ENCODE measurements around the gene COPG1. TPM values are rescaled to one million over a fixed set of nuclear protein-coding genes. Genes with fewer than 3 reads are reported as not detected.

Gene COPG1
- total and polyA plus RNA-seq, 2 donors (not counting 1 experiment from before 2014, with no cell fraction given), result 48.9 to 85.9 TPM

DNA sequence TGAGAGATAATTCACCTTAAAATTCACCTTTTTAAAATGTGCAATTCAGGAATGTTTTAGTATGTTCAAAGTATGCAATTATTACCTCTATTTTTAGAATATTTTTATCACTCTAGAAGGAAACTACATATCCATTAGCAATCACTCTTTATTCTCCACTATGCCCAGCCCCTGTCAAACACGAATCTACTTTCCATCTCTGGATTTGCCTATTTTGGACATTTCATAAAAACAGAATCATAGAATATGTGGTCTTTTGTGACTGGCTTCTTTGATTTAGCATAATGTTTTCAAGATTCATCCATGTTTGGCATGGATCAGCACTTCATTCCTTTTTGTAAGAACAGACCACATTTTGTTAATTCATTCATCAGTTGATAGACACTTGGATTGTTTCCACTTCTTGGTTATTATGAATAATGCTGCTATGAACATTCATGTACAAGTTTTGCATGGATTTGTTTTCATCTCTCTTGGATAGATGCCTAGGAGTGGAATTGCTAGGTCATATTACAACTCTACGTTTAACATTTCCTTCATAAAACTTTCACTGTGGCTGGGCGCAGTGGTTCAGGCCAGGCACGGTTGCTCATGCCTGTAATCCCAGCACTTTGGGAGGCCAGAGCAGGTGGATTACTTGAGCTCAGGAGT is 42.0 kb downstream of the COPG1 start:
- no peak overlapping the region for H3K27ac ChIP-seq (ENCODE audit: low read length in 2 of 2)
- POLR2A ChIA-PET, result no interaction called here
- H3K4me3 Mint-ChIP-seq, result no peak overlapping the region
- peaks cover 0 to 2% (median 0%) of the 10 kb centered on the region in 4 experiments for H3K27me3 ChIP-seq (replicated peaks in 1 of 4; ENCODE audit: control extremely low read depth in 1 of 4, control insufficient read depth in 3 of 4, insufficient read depth in 4 of 4, low read length in 3 of 4)
- WGBS (ENCODE audit: insufficient coverage), result 94% methylated on average over 2 of the region's 4 CpGs
- CTCF ChIA-PET, result no interaction called here
- peaks cover 46% of the 10 kb centered on the region for H4K20me1 ChIP-seq (ENCODE audit: control insufficient read depth, insufficient read depth, low read length, poor library complexity, severe bottlenecking)
- no peak overlapping the region for H3K4me2 ChIP-seq (replicated peaks; ENCODE audit: low read depth, low read length, poor library complexity, severe bottlenecking)
- H3K79me2 ChIP-seq (ENCODE audit: control insufficient read depth, insufficient read depth, low read length), result peaks cover 61% of the 10 kb centered on the region
- peaks cover 6% of the 10 kb centered on the region for H3K27me3 Mint-ChIP-seq
- H3K9ac ChIP-seq (ENCODE audit: low read length), result no peak overlapping the region
- no peaks in the 10 kb centered on the region for H3K9me3 Mint-ChIP-seq (ENCODE audit: insufficient read depth)
- peaks cover 10 to 42% of the 10 kb centered on the region in 2 experiments for H3K36me3 ChIP-seq (replicated peaks in 1 of 2; ENCODE audit: control extremely low read depth in 1 of 2, control insufficient read depth in 1 of 2, extremely low read depth in 1 of 2, insufficient read depth in 2 of 2, low read length in 1 of 2)
- DNase-seq (no peak), ATAC-seq (ENCODE audit: low read depth) (no peak)
- TF ChIP-seq CTCF (IDR thresholded peaks at IDR 0.05), result no peak
- no peak for TF ChIP-seq EZH2 (IDR thresholded peaks at IDR 0.05; ENCODE audit: borderline replicate concordance, insufficient read depth, low read depth, low read length, poor library complexity, severe bottlenecking)
- H3K4me1 Mint-ChIP-seq, result no peaks in the 10 kb centered on the region
- H2AFZ ChIP-seq (ENCODE audit: insufficient read depth, low read depth, low read length, poor library complexity, severe bottlenecking), result no peak overlapping the region
- intact Hi-C loops (cut with micrococcal nuclease), result no loop called here
- H3K4me1 ChIP-seq (ENCODE audit: control insufficient read depth in 2 of 2, insufficient read depth in 2 of 2, low read length in 2 of 2), result no peaks in the 10 kb centered on the region
- H3K9me3 ChIP-seq (ENCODE audit: control extremely low read depth in 1 of 3, control insufficient read depth in 2 of 3, insufficient read depth in 1 of 3, low read length in 2 of 3), result no peaks in the 10 kb centered on the region
- H3K4me3 ChIP-seq (ENCODE audit: control extremely low read depth in 1 of 5, extremely low read depth in 1 of 5, insufficient read depth in 1 of 5, low read depth in 2 of 5, low read length in 4 of 5), result no peak overlapping the region
- H3K27ac Mint-ChIP-seq, result no peak overlapping the region

GRCh38 chr3:129295286-129295685 is 45.9 kb downstream of the COPG1 start:
- Mint-ChIP-seq H3K9me3 (ENCODE audit: insufficient read depth) (no peaks in the 10 kb centered on the region), H3K27me3 (no peaks in the 10 kb centered on the region), H3K27ac (no peak overlapping the region), H3K4me3 (no peak overlapping the region), H3K4me1 (no peaks in the 10 kb centered on the region)
- H3K4me3 ChIP-seq (ENCODE audit: control extremely low read depth in 1 of 5, extremely low read depth in 1 of 5, insufficient read depth in 1 of 5, low read depth in 2 of 5, low read length in 4 of 5), result no peak overlapping the region
- DNase-seq (no peak), ATAC-seq (ENCODE audit: low read depth) (no peak)
- CTCF ChIA-PET, result interaction anchor here (0.7 kb wide), 1 partner anchor 19 kb away, joined by 6 read pairs; no protein-coding TSS in a partner anchor
- H3K27ac ChIP-seq (ENCODE audit: low read length in 2 of 2), result no peak overlapping the region
- POLR2A ChIA-PET, result interaction anchor here (0.7 kb wide), 1 partner anchor 13 kb away, joined by 4 read pairs; no protein-coding TSS in a partner anchor
- peaks cover 0 to 2% (median 0%) of the 10 kb centered on the region in 4 experiments for H3K27me3 ChIP-seq (replicated peaks in 1 of 4; ENCODE audit: control extremely low read depth in 1 of 4, control insufficient read depth in 3 of 4, insufficient read depth in 4 of 4, low read length in 3 of 4)
- H3K4me2 ChIP-seq (replicated peaks; ENCODE audit: low read depth, low read length, poor library complexity, severe bottlenecking), result no peak overlapping the region
- peaks cover 27% of the 10 kb centered on the region for H3K79me2 ChIP-seq (ENCODE audit: control insufficient read depth, insufficient read depth, low read length)
- intact Hi-C loops (cut with micrococcal nuclease), result no loop called here
- WGBS (ENCODE audit: insufficient coverage), result 100% methylated on average over 2 of the region's 5 CpGs
- H3K4me1 ChIP-seq (ENCODE audit: control insufficient read depth in 2 of 2, insufficient read depth in 2 of 2, low read length in 2 of 2), result no peaks in the 10 kb centered on the region
- no peak for TF ChIP-seq CTCF (IDR thresholded peaks at IDR 0.05)
- TF ChIP-seq EZH2 (IDR thresholded peaks at IDR 0.05; ENCODE audit: borderline replicate concordance, insufficient read depth, low read depth, low read length, poor library complexity, severe bottlenecking), result no peak
- H3K9ac ChIP-seq (ENCODE audit: low read length), result no peak overlapping the region
- H4K20me1 ChIP-seq (ENCODE audit: control insufficient read depth, insufficient read depth, low read length, poor library complexity, severe bottlenecking), result peaks cover 37% of the 10 kb centered on the region
- H3K9me3 ChIP-seq (ENCODE audit: control extremely low read depth in 1 of 3, control insufficient read depth in 2 of 3, insufficient read depth in 1 of 3, low read length in 2 of 3), result no peaks in the 10 kb centered on the region
- H3K36me3 ChIP-seq (replicated peaks in 1 of 2; ENCODE audit: control extremely low read depth in 1 of 2, control insufficient read depth in 1 of 2, extremely low read depth in 1 of 2, insufficient read depth in 2 of 2, low read length in 1 of 2), result peaks cover 17 to 49% of the 10 kb centered on the region in 2 experiments
- no peak overlapping the region for H2AFZ ChIP-seq (ENCODE audit: insufficient read depth, low read depth, low read length, poor library complexity, severe bottlenecking)
